CD1c-positive myeloid dendritic cell (primary cell): Measurements from ENCODE around the gene HBM.
"Not testable (repeated sequence)": the region's sequence is repeated elsewhere in the genome, so short reads cannot be mapped to it uniquely, and the experiment has no call there.

Experiments
- DNase-seq: peaks from one replicate; pipeline ENCODE4 v3.0.0-alpha.2; 2016; ENCODE audit errors: extremely low spot score

HBM gene

GRCh38 chr16:146646-147045, 19.1 kb upstream of the HBM start:
- DNase-seq = no peak

- no peak for DNase-seq
These were observed 16.6 kb upstream of the HBM start for GRCh38 chr16:149024-149660.

- no peak for DNase-seq
These were observed 13.3 kb upstream of the HBM start, which contains the start of gene HBZ for GRCh38 chr16:152141-153128. Gene HBZ (plus strand): TSS chr16:152644. CDS start chr16:152910, 266 bp downstream.

- not testable (repeated sequence) for DNase-seq
These were observed 12.7 kb upstream of the HBM start for GRCh38 chr16:153129-153521.

GRCh38 chr16:153550-154216, 12.1 kb upstream of the HBM start:
- DNase-seq = not testable (repeated sequence)

GRCh38 chr16:154217-155030, 11.4 kb upstream of the HBM start:
- DNase-seq = peak; percentile 29

GRCh38 chr16:155031-155398, 10.8 kb upstream of the HBM start:
- DNase-seq = no peak

GRCh38 chr16:159136-159849, 6.5 kb upstream of the HBM start:
- no peak for DNase-seq

- not testable (repeated sequence) for DNase-seq
These were observed 5.5 kb upstream of the HBM start for GRCh38 chr16:160242-160641.

GRCh38 chr16:160691-161190, 5.0 kb upstream of the HBM start:
- no peak for DNase-seq

- DNase-seq = no peak
These were observed 3.3 kb upstream of the HBM start for GRCh38 chr16:162271-162991.

GRCh38 chr16:163139-163538, 2.6 kb upstream of the HBM start:
- not testable (repeated sequence) for DNase-seq

- not testable (repeated sequence) for DNase-seq
These were observed 2.1 kb upstream of the HBM start for GRCh38 chr16:163696-164095.

- DNase-seq = not testable (repeated sequence)
These were observed 1.5 kb upstream of the HBM start for GRCh38 chr16:164134-164823.

- DNase-seq = peak; percentile 10
These were observed 795 bp upstream of the HBM start for GRCh38 chr16:164827-165538.

GRCh38 chr16:166375-167121, 770 bp downstream of the HBM start:
- DNase-seq = no peak

GRCh38 chr16:167122-167690, 1.4 kb downstream of the HBM start:
- no peak for DNase-seq

- DNase-seq = no peak
These were observed 2.6 kb downstream of the HBM start for GRCh38 chr16:168424-168823.
